ENCODE data around the gene FRAS1.

The FRAS1 gene

GRCh38 chr4:78558410-78558809 is 501.3 kb downstream of the FRAS1 start:
- no peak for DNase-seq

GRCh38 chr4:78560296-78560963 is 503.3 kb downstream of the FRAS1 start:
- DNase-seq, result no peak

- DNase-seq, result no peak
Measured at GRCh38 chr4:78561677-78562076, 504.6 kb downstream of the FRAS1 start.

- no peak for DNase-seq
Measured at GRCh38 chr4:78562687-78563086, 505.6 kb downstream of the FRAS1 start.

GRCh38 chr4:78565971-78566372 is 508.8 kb downstream of the FRAS1 start:
- DNase-seq, result no peak

- DNase-seq, result no peak
Measured at GRCh38 chr4:78566834-78567499, 509.8 kb downstream of the FRAS1 start.

- DNase-seq, result no peak
Measured at GRCh38 chr4:78567500-78568060, 510.5 kb downstream of the FRAS1 start.

- DNase-seq, result no peak
Measured at GRCh38 chr4:78568640-78569305, 511.6 kb downstream of the FRAS1 start.

GRCh38 chr4:78569306-78569821 is 512.2 kb downstream of the FRAS1 start:
- DNase-seq, result no peak

GRCh38 chr4:78570117-78570516 is 513.0 kb downstream of the FRAS1 start:
- DNase-seq, result no peak

- no peak for DNase-seq
Measured at GRCh38 chr4:78571804-78572203, 514.7 kb downstream of the FRAS1 start.

- no peak for DNase-seq
Measured at GRCh38 chr4:78578674-78579425, 521.7 kb downstream of the FRAS1 start.

- DNase-seq, result no peak
Measured at GRCh38 chr4:78581618-78582017, 524.5 kb downstream of the FRAS1 start.

GRCh38 chr4:78584863-78585547 is 527.9 kb downstream of the FRAS1 start:
- DNase-seq, result no peak

GRCh38 chr4:78585633-78586032 is 528.5 kb downstream of the FRAS1 start:
- DNase-seq, result no peak

GRCh38 chr4:78588894-78589545 is 531.9 kb downstream of the FRAS1 start:
- DNase-seq, result no peak

GRCh38 chr4:78591404-78591803 is 534.3 kb downstream of the FRAS1 start:
- DNase-seq, result no peak

- DNase-seq, result peak; percentile 34
Measured at GRCh38 chr4:78592088-78592783, 535.1 kb downstream of the FRAS1 start.
